ENCODE results near the gene CCDC60. TPM values are rescaled to one million over a fixed set of nuclear protein-coding genes. Genes with fewer than 3 reads are reported as not detected.

Gene CCDC60
- total RNA-seq, 1 donor from 2014 or later = not detected

GRCh38 chr12:119456824-119457223, 122.3 kb downstream of the CCDC60 start:
- no peaks in the 10 kb centered on the region for H3K27me3 Mint-ChIP-seq
- DNase-seq = no peak
- H3K4me3 Mint-ChIP-seq = no peak overlapping the region
- no peaks in the 10 kb centered on the region for H3K4me1 Mint-ChIP-seq
- H3K9me3 Mint-ChIP-seq = no peaks in the 10 kb centered on the region
- H3K27ac Mint-ChIP-seq = no peak overlapping the region
- intact Hi-C loops (cut with micrococcal nuclease) = no loop called here
- no peaks in the 10 kb centered on the region for H3K36me3 Mint-ChIP-seq (ENCODE audit: low read depth)

DNA sequence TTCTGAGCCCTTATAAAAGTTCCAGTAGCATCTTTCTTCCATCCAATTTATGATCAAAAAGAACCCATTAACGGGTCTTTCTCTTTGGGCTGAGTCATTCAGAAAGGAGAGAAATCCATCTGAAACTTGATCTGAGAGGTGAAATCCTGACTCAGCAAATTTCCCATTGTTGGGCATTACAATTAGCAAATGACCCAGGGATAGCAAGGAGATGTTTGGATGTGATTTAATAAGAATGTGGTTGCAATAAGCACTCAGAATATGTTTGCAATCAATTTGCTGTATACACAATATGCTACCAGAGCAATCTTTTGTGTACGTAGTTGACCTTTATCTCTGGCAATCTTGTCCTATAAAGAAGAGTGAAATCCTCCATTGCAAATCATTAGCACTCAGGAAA, 122.7 kb downstream of the CCDC60 start:
- no peaks in the 10 kb centered on the region for H3K9me3 Mint-ChIP-seq

DNA sequence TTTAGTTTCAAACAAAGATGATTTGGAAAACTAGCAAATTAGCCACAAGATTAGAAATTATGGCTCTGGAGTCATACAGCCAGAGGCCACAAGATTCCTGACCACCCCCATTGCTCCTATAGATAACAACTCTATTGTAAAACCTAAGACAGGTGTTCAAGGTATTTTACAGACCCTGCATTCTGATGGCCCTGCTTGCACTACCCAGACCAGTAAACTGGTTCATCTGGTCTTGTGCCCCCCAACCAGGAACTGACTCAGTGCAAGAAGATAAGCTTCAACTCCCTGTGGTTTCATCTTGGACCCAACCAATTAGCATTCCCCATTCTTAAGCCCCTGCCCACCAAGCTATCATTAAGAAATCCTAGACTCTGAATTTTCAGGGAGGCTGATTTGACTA, 125.0 kb downstream of the CCDC60 start:
- Mint-ChIP-seq H3K36me3 (ENCODE audit: low read depth) (no peaks in the 10 kb centered on the region), H3K9me3 (no peaks in the 10 kb centered on the region), H3K27ac (no peak overlapping the region), H3K27me3 (no peaks in the 10 kb centered on the region), H3K4me3 (no peak overlapping the region), H3K4me1 (no peaks in the 10 kb centered on the region)
- DNase-seq = no peak
- intact Hi-C loops (cut with micrococcal nuclease) = no loop called here

More for the DNA sequence above, 122.7 kb downstream of the CCDC60 start:
- no peaks in the 10 kb centered on the region for H3K27me3 Mint-ChIP-seq
- no peaks in the 10 kb centered on the region for H3K4me1 Mint-ChIP-seq
- no peaks in the 10 kb centered on the region for H3K36me3 Mint-ChIP-seq (ENCODE audit: low read depth)
- H3K27ac Mint-ChIP-seq = no peak overlapping the region
- no peak overlapping the region for H3K4me3 Mint-ChIP-seq
- intact Hi-C loops (cut with micrococcal nuclease) = no loop called here
- no peak for DNase-seq

DNA sequence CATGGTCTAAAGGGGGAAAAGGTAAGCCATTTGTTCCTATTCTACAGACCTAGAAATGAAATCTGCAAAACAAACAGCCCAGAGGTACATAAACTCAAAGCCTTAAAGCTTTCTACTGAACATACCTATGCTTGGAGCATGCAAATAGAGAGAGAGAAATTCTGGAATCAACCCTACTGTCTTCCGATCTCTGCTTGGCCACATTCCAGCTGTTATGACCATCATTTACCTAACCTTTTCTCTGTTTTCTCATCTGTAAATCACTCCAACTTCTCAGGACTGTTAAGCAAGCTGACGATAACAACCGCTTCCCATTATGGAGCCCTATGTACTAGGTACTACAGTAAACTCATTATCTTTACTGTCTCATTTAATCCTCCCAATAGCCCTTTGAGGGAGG, 126.3 kb downstream of the CCDC60 start:
- H3K27me3 Mint-ChIP-seq = no peaks in the 10 kb centered on the region
- no peaks in the 10 kb centered on the region for H3K4me1 Mint-ChIP-seq
- no peak overlapping the region for H3K27ac Mint-ChIP-seq
- intact Hi-C loops (cut with micrococcal nuclease) = no loop called here
- no peaks in the 10 kb centered on the region for H3K36me3 Mint-ChIP-seq (ENCODE audit: low read depth)
- H3K9me3 Mint-ChIP-seq = no peaks in the 10 kb centered on the region
- no peak overlapping the region for H3K4me3 Mint-ChIP-seq
- no peak for DNase-seq

- intact Hi-C loops (cut with micrococcal nuclease) = no loop called here
- no peak overlapping the region for H3K27ac Mint-ChIP-seq
- H3K9me3 Mint-ChIP-seq = no peaks in the 10 kb centered on the region
- no peak overlapping the region for H3K4me3 Mint-ChIP-seq
- H3K27me3 Mint-ChIP-seq = no peaks in the 10 kb centered on the region
- no peaks in the 10 kb centered on the region for H3K36me3 Mint-ChIP-seq (ENCODE audit: low read depth)
- H3K4me1 Mint-ChIP-seq = no peaks in the 10 kb centered on the region
- no peak for DNase-seq
Observed at GRCh38 chr12:119461636-119462214, 127.2 kb downstream of the CCDC60 start.

DNA sequence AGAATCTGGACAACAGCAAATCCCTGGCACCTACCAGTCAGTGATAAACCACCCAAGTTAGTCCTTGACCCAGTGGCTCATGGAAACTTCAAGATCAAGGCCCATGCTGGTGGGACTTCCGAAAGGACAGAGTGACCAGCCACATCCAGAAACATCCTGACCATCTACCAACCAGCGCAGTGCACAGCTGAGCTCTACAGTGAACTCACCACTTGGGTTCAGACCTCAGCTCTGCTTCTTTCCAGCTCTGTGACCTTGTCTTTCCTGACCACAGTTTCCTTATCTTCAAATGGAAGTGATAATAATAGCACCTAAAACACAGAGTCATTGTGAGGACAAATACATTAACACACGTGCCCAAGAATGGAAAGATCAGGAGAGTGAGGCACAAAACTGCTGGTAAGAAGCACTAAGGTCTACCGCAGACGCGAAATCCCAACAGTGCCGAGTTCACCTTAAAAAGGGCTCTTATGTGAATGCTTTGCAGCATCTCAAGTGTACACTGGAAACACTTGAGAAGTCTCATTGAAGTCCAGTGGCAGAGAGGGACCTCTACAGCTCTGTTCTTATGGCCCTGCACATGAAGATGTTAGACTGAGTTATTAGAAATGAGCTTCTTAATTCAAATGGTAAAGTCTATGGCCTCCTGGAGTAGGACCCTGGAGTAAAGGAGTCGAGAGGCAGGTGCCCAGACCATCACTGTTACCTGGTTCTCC, 128.8 kb downstream of the CCDC60 start:
- H3K4me1 Mint-ChIP-seq = no peaks in the 10 kb centered on the region
- H3K4me3 Mint-ChIP-seq = no peak overlapping the region
- intact Hi-C loops (cut with micrococcal nuclease) = no loop called here
- no peak for DNase-seq
- no peaks in the 10 kb centered on the region for H3K9me3 Mint-ChIP-seq
- H3K27ac Mint-ChIP-seq = no peak overlapping the region
- no peaks in the 10 kb centered on the region for H3K36me3 Mint-ChIP-seq (ENCODE audit: low read depth)
- H3K27me3 Mint-ChIP-seq = no peaks in the 10 kb centered on the region

- H3K36me3 Mint-ChIP-seq (ENCODE audit: low read depth) = no peaks in the 10 kb centered on the region
- no peak for DNase-seq
- H3K4me3 Mint-ChIP-seq = no peak overlapping the region
- H3K27me3 Mint-ChIP-seq = no peaks in the 10 kb centered on the region
- no peaks in the 10 kb centered on the region for H3K4me1 Mint-ChIP-seq
- intact Hi-C loops (cut with micrococcal nuclease) = no loop called here
- no peak overlapping the region for H3K27ac Mint-ChIP-seq
- H3K9me3 Mint-ChIP-seq = no peaks in the 10 kb centered on the region
Observed at GRCh38 chr12:119468296-119468695, 133.8 kb downstream of the CCDC60 start.

DNA sequence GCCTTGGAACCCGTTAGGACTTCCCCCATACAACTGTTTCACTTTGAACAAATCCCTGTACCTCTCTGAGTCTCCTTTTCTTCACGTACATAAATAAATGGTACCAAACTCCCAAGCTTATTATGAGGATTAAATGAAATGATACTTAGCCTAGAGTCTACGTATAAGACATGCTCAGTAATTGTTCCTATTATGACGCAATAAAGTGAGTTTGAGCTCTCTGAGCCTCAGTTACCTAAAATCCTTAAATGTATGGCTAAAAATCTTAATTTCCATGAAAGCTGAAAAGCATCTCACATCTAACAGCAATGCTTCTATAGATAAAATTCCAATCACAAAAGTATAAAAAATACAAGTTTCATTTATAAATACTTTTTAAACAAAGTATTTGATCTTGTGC, 141.1 kb downstream of the CCDC60 start:
- H3K4me3 Mint-ChIP-seq = no peak overlapping the region
- DNase-seq = no peak
- H3K36me3 Mint-ChIP-seq (ENCODE audit: low read depth) = no peaks in the 10 kb centered on the region
- H3K27me3 Mint-ChIP-seq = no peaks in the 10 kb centered on the region
- H3K27ac Mint-ChIP-seq = no peak overlapping the region
- no peaks in the 10 kb centered on the region for H3K9me3 Mint-ChIP-seq
- H3K4me1 Mint-ChIP-seq = no peaks in the 10 kb centered on the region
- intact Hi-C loops (cut with micrococcal nuclease) = no loop called here

DNA sequence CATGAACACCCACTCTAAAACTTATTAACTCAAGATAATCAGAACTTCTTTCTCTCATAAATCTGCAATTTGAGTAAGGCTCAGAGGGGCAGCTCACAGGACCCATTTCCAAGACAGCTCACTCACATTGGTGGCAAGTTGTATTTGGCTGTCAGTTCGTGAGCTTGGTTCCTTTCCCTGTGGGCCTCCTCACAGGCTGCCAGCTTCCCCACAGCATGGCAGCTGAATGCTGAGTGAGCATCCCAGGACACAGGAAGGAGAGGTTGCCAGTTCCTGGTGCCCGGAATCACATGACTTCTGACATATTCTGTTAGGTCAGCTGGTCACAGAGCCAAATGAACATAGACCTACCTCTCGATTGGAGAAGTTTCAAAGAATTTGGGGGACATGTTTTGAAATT, 142.4 kb downstream of the CCDC60 start:
- H3K9me3 Mint-ChIP-seq = no peaks in the 10 kb centered on the region
- H3K4me1 Mint-ChIP-seq = no peaks in the 10 kb centered on the region
- H3K27ac Mint-ChIP-seq = no peak overlapping the region
- no peaks in the 10 kb centered on the region for H3K27me3 Mint-ChIP-seq
- H3K36me3 Mint-ChIP-seq (ENCODE audit: low read depth) = no peaks in the 10 kb centered on the region
- intact Hi-C loops (cut with micrococcal nuclease) = no loop called here
- DNase-seq = no peak
- no peak overlapping the region for H3K4me3 Mint-ChIP-seq

DNA sequence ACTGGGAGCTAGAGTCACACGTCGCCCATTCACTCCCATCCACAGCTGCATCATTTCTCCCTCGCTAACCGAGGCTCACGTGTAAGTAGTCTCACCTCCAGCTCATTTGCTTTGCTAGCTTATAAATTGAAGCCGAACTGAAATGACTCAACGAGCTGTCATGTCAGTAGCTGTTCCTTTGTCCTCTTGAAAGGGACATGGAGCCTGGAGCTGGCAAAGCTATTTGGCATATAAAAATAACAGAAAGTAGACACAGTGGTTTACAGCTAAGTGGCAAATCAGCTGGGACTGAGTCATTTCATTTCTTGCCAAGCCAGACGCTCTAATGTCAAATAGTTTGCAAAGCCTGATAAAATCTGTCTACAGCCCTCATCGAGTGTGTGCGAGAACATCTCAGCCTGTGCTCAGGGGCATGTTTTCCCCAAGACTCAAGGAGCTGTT, 144.6 kb downstream of the CCDC60 start:
- Mint-ChIP-seq H3K36me3 (ENCODE audit: low read depth) (no peaks in the 10 kb centered on the region), H3K27ac (no peak overlapping the region), H3K4me1 (no peaks in the 10 kb centered on the region), H3K27me3 (no peaks in the 10 kb centered on the region), H3K4me3 (no peak overlapping the region), H3K9me3 (no peaks in the 10 kb centered on the region)
- no peak for DNase-seq
- intact Hi-C loops (cut with micrococcal nuclease) = no loop called here

DNA sequence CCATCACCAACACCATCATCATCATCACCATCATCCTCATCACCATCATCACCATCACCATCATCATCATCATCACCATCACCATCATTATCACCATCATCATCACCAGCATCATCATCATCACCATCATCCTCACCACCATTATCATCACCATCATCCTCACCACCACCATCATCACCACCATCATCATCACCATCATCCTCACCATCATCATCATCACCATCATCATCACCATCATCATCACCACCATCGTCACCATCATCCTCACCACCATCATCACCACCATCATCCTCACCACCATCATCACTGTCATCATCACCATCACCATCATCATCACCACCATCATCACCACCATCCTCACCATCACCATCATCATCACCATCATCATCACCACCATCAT, 146.0 kb downstream of the CCDC60 start:
- Mint-ChIP-seq H3K27me3 (no peaks in the 10 kb centered on the region), H3K36me3 (ENCODE audit: low read depth) (no peaks in the 10 kb centered on the region), H3K27ac (no peak overlapping the region), H3K4me1 (no peaks in the 10 kb centered on the region), H3K9me3 (no peaks in the 10 kb centered on the region), H3K4me3 (no peak overlapping the region)
- no peak for DNase-seq
- intact Hi-C loops (cut with micrococcal nuclease) = no loop called here

DNA sequence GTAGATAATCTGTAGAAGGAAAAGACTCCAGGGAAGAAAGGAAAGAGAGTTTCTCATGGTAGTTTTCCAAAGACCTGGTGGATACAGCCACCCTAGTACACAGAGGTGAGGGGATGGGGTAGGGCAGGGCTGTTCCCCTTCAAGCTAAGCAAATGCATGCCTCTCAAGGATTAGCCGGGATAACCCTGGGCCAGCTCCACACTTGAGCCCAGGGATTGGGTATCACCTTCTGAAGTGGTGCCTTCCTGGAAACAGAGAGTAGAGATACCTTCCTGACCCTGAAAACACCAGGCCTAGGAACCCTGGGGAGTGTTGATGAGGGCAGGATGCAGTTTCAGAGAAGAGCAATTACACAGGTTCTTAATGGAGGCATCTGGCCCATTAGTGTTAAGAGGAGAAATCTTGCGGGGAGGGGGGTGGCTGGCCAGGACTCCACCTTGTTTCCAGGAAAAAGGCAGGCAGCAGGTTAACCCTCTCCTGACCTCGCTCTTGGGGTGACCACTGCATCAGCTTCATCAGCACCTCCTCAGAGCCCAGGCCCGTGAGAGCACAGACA, 152.1 kb downstream of the CCDC60 start:
- Mint-ChIP-seq H3K9me3 (no peaks in the 10 kb centered on the region), H3K4me1 (no peaks in the 10 kb centered on the region), H3K36me3 (ENCODE audit: low read depth) (no peaks in the 10 kb centered on the region), H3K27me3 (no peaks in the 10 kb centered on the region), H3K27ac (no peak overlapping the region), H3K4me3 (no peak overlapping the region)
- intact Hi-C loops (cut with micrococcal nuclease) = no loop called here
- no peak for DNase-seq

DNA sequence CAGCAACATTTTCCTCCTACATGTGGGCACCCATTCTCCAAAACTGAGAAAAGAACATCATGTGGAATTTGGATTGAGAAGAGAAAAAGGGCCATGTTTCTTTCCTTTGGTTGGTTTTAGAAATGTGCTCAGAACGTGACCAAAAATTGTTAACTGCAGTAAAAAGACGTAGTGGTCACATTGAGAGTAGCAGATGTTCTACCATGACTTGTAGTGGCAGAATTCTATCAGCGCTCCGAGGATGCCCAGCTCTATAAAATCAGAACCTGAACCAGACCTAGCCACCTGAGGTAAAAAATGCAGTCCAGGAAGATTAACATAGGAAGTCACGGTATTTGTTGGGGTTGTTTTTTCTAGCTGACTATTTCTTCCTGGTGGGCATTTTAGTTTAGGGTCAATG, 157.3 kb downstream of the CCDC60 start:
- H3K36me3 Mint-ChIP-seq (ENCODE audit: low read depth) = no peaks in the 10 kb centered on the region
- H3K27ac Mint-ChIP-seq = no peak overlapping the region
- no peak for DNase-seq
- intact Hi-C loops (cut with micrococcal nuclease) = no loop called here
- H3K27me3 Mint-ChIP-seq = peaks cover 2% of the 10 kb centered on the region
- H3K9me3 Mint-ChIP-seq = no peaks in the 10 kb centered on the region
- H3K4me1 Mint-ChIP-seq = no peaks in the 10 kb centered on the region
- no peak overlapping the region for H3K4me3 Mint-ChIP-seq

DNA sequence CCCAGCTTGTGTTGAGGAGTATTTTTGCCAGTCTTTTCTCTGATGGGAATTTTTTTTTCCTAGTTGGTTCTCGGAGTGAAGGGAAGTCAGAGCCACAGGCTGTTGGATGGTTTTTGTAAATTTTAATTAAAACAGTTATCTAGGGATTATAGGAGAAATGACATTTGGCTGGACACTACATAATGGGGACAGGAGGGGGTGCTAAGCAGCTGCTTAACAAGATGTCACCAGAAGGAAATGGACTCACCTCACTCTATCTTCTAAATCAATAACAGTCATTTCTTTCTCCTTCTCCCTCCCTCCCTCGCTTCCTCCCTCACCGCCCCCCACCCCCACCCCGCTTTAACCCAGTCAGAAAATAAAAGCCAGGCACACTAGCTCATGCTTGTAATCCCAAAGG, 165.7 kb downstream of the CCDC60 start:
- Mint-ChIP-seq H3K4me1 (no peaks in the 10 kb centered on the region), H3K27ac (no peak overlapping the region), H3K27me3 (peaks cover 8% of the 10 kb centered on the region), H3K4me3 (no peak overlapping the region), H3K36me3 (ENCODE audit: low read depth) (no peaks in the 10 kb centered on the region), H3K9me3 (no peaks in the 10 kb centered on the region)
- no peak for DNase-seq
- intact Hi-C loops (cut with micrococcal nuclease) = no loop called here

GRCh38 chr12:119501052-119501451, 166.5 kb downstream of the CCDC60 start:
- no peak for DNase-seq
- H3K36me3 Mint-ChIP-seq (ENCODE audit: low read depth) = no peaks in the 10 kb centered on the region
- H3K4me1 Mint-ChIP-seq = no peaks in the 10 kb centered on the region
- intact Hi-C loops (cut with micrococcal nuclease) = no loop called here
- peaks cover 8% of the 10 kb centered on the region for H3K27me3 Mint-ChIP-seq
- no peaks in the 10 kb centered on the region for H3K9me3 Mint-ChIP-seq
- no peak overlapping the region for H3K4me3 Mint-ChIP-seq
- H3K27ac Mint-ChIP-seq = no peak overlapping the region

Data from activated CD4-positive, alpha-beta T cell treated with anti-CD3 and anti-CD28 coated beads, Interleukin-2, amount 10 ng/mL, durations not matched to agents 24 days and 14 days (primary cell).